Body of pancreas (tissue), 4 donors: ENCODE measurements around the gene COL4A6. TPM values are rescaled to one million over a fixed set of nuclear protein-coding genes. Genes with fewer than 3 reads are reported as not detected.

Source experiments
- ATAC-seq: fragments of 150-250 bp; one replicate; pipeline ENCODE4 v1.9.1; 2016
- DNase-seq, 4 donors: peaks; one replicate each; pipeline ENCODE4 v3.0.0-alpha.2; 2019
- H3K27ac ChIP-seq, 4 donors: fragments of 200-600 bp; sonication (generic); 1 replicate in 3 of 4; 2 replicates in 1 of 4; pipeline versions ENCODE4 v1.5.1 to v1.6.1; 2016 to 2019; ENCODE audit warnings: mild to moderate bottlenecking in 1 of 4, mixed read lengths in 1 of 4, moderate library complexity in 1 of 4
- H3K27me3 ChIP-seq, 2 donors: fragments of 200-600 bp; sonication (generic); one replicate each; pipeline ENCODE4 v1.6.0; 2016; ENCODE audit warnings: mild to moderate bottlenecking in 1 of 2
- H3K36me3 ChIP-seq, 2 donors: fragments of 200-600 bp; sonication (generic); replicated peaks in 1 of 2; 2 replicates each; pipeline ENCODE4 v1.5.1; 2016; ENCODE audit warnings: low read depth in 2 of 2; ENCODE audit not compliant: insufficient read depth in 1 of 2
- H3K4me1 ChIP-seq: fragments of 200-600 bp; sonication (generic); one replicate; pipeline ENCODE4 v1.6.0; 2016
- H3K4me3 ChIP-seq, 2 donors: fragments of 200-600 bp; sonication (generic); 1 replicate in 1 of 2; 2 replicates in 1 of 2; pipeline ENCODE4 v1.5.1; 2016 to 2019
- H3K9me3 ChIP-seq, 3 donors: fragments of 200-600 bp; sonication (generic); 1 replicate in 2 of 3; 2 replicates in 1 of 3; pipeline ENCODE4 v1.5.1; 2016
- CTCF ChIP-seq, 7 experiments: fragments of 450-650 bp in 4 of 7; fragments of 200-600 bp in 3 of 7; sonication (generic) in 3 of 7; IDR thresholded peaks; one replicate each; pipeline ENCODE4 v1.5.1; 2016 to 2019; ENCODE audit warnings: antibody characterized with exemption in 7 of 7
- POLR2A ChIP-seq, 3 donors: fragments of 450-650 bp; IDR thresholded peaks; one replicate each; pipeline ENCODE4 v1.6.1; 2016; ENCODE audit warnings: antibody characterized with exemption in 3 of 3, mild to moderate bottlenecking in 2 of 3
- WGBS, 2 donors: methylation state at CpG; one replicate each; pipeline ENCODE4 v1.1.5; 2017; 5-methylcytosine and 5-hydroxymethylcytosine counted together
- intact Hi-C: fragments of 100-400 bp; cut with DNase I; formaldehyde crosslinking; loops from one replicate; pipeline ENCODE4 v1.15.1; 2023
- total RNA-seq, 2 donors: library from RNA; depleted of rRNA; stranded (reverse); fragments of >200 nt; gene quantifications; one replicate each; pipeline ENCODE4 v1.1.0, GENCODE V29; 2016

The COL4A6 gene
- total RNA-seq, 2 donors from 2014 or later = under 0.01 to 0.52 TPM

GRCh38 chrX:108217876-108218275 is 220.3 kb downstream of the COL4A6 start:
- no peak overlapping the region for H3K27ac ChIP-seq
- no peaks in the 10 kb centered on the region for H3K27me3 ChIP-seq
- WGBS, 2 donors = 59 to 70% methylated on average over 3 of the region's 3 CpGs
- no peaks in the 10 kb centered on the region for H3K9me3 ChIP-seq
- no peaks in the 10 kb centered on the region for H3K36me3 ChIP-seq
- no peaks in the 10 kb centered on the region for H3K4me1 ChIP-seq
- ATAC-seq (no peak), DNase-seq (no peak)
- TF ChIP-seq POLR2A (IDR thresholded peaks at IDR 0.05) (no peak), CTCF (IDR thresholded peaks at IDR 0.05) (no peak)
- intact Hi-C loops = no loop called here
- no peak overlapping the region for H3K4me3 ChIP-seq

GRCh38 chrX:108216919-108217571 is 221.2 kb downstream of the COL4A6 start:
- no peak overlapping the region for H3K4me3 ChIP-seq
- no peak overlapping the region for H3K27ac ChIP-seq
- H3K27me3 ChIP-seq = no peaks in the 10 kb centered on the region
- H3K36me3 ChIP-seq = no peaks in the 10 kb centered on the region
- ATAC-seq = no peak
- 64 to 69% methylated on average over 3 of the region's 3 CpGs for WGBS, 2 donors
- DNase-seq = no peak
- H3K4me1 ChIP-seq = no peaks in the 10 kb centered on the region
- TF ChIP-seq CTCF (IDR thresholded peaks at IDR 0.05) (no peak), POLR2A (IDR thresholded peaks at IDR 0.05) (no peak)
- no peaks in the 10 kb centered on the region for H3K9me3 ChIP-seq
- intact Hi-C loops = no loop called here

- Histone ChIP-seq H3K36me3 (no peaks in the 10 kb centered on the region), H3K27ac (no peak overlapping the region), H3K4me1 (no peaks in the 10 kb centered on the region), H3K4me3 (no peak overlapping the region), H3K9me3 (no peaks in the 10 kb centered on the region), H3K27me3 (no peaks in the 10 kb centered on the region)
- intact Hi-C loops = no loop called here
- TF ChIP-seq CTCF (IDR thresholded peaks at IDR 0.05) (no peak), POLR2A (IDR thresholded peaks at IDR 0.05) (no peak)
- ATAC-seq (no peak), DNase-seq (no peak)
- 85 to 88% methylated on average over 1 of the region's 1 CpG for WGBS, 2 donors
Observed at GRCh38 chrX:108216405-108216804, 221.8 kb downstream of the COL4A6 start.

DNA sequence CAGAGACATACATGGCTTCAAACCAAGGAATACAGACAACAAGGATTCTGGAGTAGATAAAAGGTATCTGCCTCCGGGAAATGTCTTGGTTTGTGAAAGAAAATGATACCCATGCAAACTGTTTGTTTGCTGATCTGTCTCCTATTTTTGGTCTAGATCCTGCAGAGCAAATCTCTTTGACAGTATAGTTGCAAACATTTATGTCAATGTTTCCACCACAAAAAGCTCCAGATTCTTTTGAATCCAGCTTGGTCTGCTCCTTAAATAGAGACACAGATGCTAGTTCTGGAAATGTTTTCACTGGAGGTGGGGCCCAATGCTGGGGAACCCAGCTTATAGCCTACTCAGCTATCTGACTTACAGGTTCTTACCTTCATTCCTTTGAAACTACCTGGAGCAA is 226.9 kb downstream of the COL4A6 start:
- H3K4me3 ChIP-seq = no peak overlapping the region
- 73 to 100% methylated on average over 1 of the region's 1 CpG for WGBS, 2 donors
- intact Hi-C loops = no loop called here
- no peaks in the 10 kb centered on the region for H3K27me3 ChIP-seq
- DNase-seq = no peak
- H3K36me3 ChIP-seq = no peaks in the 10 kb centered on the region
- H3K27ac ChIP-seq = no peak overlapping the region
- H3K4me1 ChIP-seq = no peaks in the 10 kb centered on the region
- TF ChIP-seq POLR2A (IDR thresholded peaks at IDR 0.05) = no peak
- TF ChIP-seq CTCF (IDR thresholded peaks at IDR 0.05) = no peak
- ATAC-seq = no peak
- no peaks in the 10 kb centered on the region for H3K9me3 ChIP-seq

DNA sequence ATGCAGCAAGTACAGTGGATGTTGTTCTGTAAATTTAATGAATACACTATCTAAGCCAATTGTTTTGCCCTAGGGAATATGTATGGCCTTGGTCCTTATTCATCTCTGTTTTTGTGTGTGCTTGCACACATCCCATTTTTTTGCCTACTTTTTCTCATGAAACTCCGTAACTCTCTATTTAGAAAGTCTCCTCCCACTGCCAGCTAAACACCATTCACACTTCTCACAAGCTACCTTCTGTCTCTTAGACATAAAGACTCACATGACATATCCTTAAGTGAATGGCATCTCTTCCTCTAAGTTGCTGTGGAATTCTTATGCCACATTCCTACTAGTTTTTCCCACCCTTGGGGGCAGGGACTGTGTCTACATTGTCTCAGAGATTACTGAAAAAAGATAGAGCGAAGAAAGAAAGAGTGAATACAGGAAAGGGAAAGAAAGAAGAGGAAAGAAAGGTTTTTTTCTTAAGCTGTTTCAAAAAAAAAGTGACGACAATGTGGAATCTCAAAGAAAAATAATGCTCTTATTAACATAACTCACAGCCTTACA is 229.1 kb downstream of the COL4A6 start:
- Histone ChIP-seq H3K9me3 (no peaks in the 10 kb centered on the region), H3K4me1 (no peaks in the 10 kb centered on the region), H3K36me3 (no peaks in the 10 kb centered on the region), H3K27me3 (no peaks in the 10 kb centered on the region), H3K27ac (no peak overlapping the region), H3K4me3 (no peak overlapping the region)
- 77 to 85% methylated on average over 3 of the region's 3 CpGs for WGBS, 2 donors
- DNase-seq (no peak), ATAC-seq (no peak)
- TF ChIP-seq POLR2A (IDR thresholded peaks at IDR 0.05) (no peak), CTCF (IDR thresholded peaks at IDR 0.05) (no peak)
- intact Hi-C loops = no loop called here
